Suppressor macrophage treated with lipopolysaccharide for 1 hour (primary cell): ENCODE data around the gene XRCC3.
A peak's percentile ranks its signal among the peaks of the same experiment; 100 is the strongest.

Experiments
- DNase-seq, 3 donors: peaks; one replicate each; pipeline ENCODE4 v3.0.0-alpha.2; 2020 to 2022

Gene XRCC3

GRCh38 chr14:103705504-103706284, 9.6 kb downstream of the XRCC3 start:
- no peak for DNase-seq

- DNase-seq = peak in 2 of 3 donors; percentile 9 to 36
Measured at GRCh38 chr14:103705118-103705503, 10.1 kb downstream of the XRCC3 start.

GRCh38 chr14:103704708-103705107, 10.5 kb downstream of the XRCC3 start:
- DNase-seq = no peak

- no peak for DNase-seq
Measured at GRCh38 chr14:103703433-103704385, 11.5 kb downstream of the XRCC3 start.

- no peak for DNase-seq
Measured at GRCh38 chr14:103702497-103703432, 12.5 kb downstream of the XRCC3 start.

- DNase-seq = no peak
Measured at GRCh38 chr14:103702095-103702494, 13.2 kb downstream of the XRCC3 start.

GRCh38 chr14:103700753-103701490, 14.3 kb downstream of the XRCC3 start:
- no peak for DNase-seq

GRCh38 chr14:103699901-103700752, 15.1 kb downstream of the XRCC3 start:
- no peak for DNase-seq

- DNase-seq = no peak
Measured at GRCh38 chr14:103699261-103699661, 16.0 kb downstream of the XRCC3 start.

- DNase-seq = no peak
Measured at GRCh38 chr14:103698380-103699260, 16.6 kb downstream of the XRCC3 start.

- no peak for DNase-seq
Measured at GRCh38 chr14:103697603-103698379, 17.5 kb downstream of the XRCC3 start.

GRCh38 chr14:103697206-103697602, 18.0 kb downstream of the XRCC3 start:
- DNase-seq = no peak

- DNase-seq = no peak
Measured at GRCh38 chr14:103696466-103697071, 18.7 kb downstream of the XRCC3 start.

- DNase-seq = no peak
Measured at GRCh38 chr14:103696070-103696402, 19.2 kb downstream of the XRCC3 start.

GRCh38 chr14:103695296-103696069, 19.8 kb downstream of the XRCC3 start:
- no peak for DNase-seq

GRCh38 chr14:103694572-103695026, 20.7 kb downstream of the XRCC3 start:
- no peak for DNase-seq

- no peak for DNase-seq
Measured at GRCh38 chr14:103693515-103693914, 21.7 kb downstream of the XRCC3 start.

- no peak for DNase-seq
Measured at GRCh38 chr14:103692871-103693270, 22.4 kb downstream of the XRCC3 start.
